GM18499 (cell line): ENCODE measurements around the gene IL1RL2.

Source experiments
- ATAC-seq: cut with Tn5 transposase; IDR thresholded peaks from one replicate; pipeline ENCODE4 v1.9.1; 2021; ENCODE audit warnings: moderate number of reproducible peaks; ENCODE audit not compliant: insufficient read depth, unreplicated experiment

Gene IL1RL2

GRCh38 chr2:102289129-102289528, 102.3 kb downstream of the IL1RL2 start:
- no peak for ATAC-seq
